ENCODE data around the gene PCBP1.
"Not testable (repeated sequence)": the region's sequence is repeated elsewhere in the genome, so short reads cannot be mapped to it uniquely, and the experiment has no call there.

PCBP1 gene

GRCh38 chr2:70081221-70081620, 6.1 kb upstream of the PCBP1 start:
- no peak for DNase-seq (ENCODE audit: low spot score)

DNA sequence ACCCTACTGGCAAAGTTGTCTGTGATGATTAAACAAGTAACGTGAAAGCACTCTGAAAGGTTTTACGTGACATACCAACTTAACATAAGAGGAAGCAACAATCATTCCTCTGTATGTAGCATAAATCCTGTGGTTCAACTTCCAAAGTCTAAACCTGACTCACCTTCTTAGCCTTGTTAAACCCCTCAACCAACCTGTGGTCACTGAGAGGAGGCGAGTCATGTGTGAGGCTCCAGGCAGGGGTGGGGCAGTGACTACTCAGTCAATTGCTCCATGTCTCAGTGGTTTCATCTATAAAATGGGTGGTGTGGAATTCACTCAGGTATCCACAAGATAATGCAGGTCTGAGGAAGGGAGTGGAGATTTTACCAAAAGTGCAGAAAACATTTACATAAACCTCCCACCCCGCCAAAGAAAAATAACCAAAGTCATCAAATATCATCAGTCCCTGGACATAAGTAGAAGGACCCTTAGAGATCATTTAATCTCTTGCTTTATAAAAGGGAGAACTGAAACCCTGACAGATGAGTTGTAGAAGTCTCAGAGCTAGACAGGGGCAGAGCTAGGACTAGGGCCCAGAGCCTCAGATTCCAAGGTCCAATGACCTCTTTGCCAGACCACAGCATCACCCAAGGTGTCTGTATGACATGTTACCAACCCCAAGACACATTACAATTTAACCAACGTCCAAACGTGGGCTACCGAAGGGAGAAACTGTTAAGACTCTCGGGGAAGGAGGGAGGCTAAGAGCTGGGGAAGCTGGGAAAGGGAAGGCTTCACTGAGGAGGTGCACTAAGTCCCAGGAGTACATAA, 3.7 kb upstream of the PCBP1 start:
- no peak for DNase-seq (ENCODE audit: low spot score)

DNA sequence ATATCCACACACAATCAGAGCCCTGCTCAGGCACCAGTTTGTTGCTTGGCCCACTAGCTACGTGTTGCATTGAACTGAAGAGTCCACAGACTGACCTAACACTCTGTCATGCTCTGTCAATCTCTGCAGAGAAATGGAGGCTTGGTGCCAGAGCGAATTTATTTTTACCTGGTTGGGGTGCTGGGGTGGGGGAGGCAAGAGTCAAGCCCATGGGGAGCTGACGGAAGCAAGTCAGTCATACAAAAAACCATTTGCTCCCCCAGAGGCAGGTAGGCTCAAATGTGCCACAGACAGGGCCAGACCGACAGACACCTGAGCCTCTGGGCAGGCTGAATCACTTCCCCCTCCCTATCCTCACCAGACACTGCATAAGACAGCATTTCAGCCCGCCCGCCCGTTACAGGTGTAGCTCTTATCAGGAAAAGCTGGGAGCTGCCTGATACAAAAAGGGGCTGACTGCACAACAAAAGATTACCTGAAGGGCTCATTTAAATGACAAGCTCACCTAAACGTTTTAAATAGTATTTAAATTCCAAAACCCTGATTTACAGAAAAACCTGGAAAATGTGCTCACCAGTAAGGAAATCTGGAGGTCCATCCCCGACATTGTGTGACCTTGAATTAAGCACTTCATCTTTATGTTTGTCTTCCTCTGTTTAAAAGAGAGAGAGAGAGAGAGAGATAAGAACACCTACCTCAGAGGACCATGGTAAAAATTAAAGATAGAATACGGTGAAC, 2.1 kb upstream of the PCBP1 start:
- peak; percentile 35 for DNase-seq (ENCODE audit: low spot score)

DNA sequence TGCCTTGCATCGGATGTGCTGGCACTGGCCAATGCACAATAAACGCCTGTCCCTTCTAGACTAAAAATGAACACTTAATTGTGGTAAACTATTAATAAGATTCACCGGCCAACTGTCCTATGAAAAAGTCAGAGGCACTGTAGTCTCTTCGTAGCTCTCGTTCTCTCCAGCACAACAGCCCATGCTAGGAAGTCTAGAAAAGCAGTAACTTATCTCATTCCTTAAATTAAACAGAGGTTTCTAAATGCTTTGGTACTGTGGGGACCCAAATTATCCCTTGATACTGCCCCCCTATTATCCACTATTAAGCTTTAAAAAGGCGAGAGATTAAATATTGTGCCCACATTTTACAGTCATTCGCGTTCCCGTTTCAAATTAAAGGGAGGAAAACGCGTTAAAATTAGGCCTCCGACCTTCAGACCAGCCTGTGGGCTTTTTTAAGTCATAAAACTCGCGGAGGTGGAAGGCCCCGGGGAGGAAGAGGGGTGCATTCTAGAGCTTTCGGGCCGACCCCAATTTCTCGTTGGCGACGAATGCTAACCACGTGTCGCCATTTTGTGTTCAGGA, 1.5 kb upstream of the PCBP1 start:
- peak; percentile 11 for DNase-seq (ENCODE audit: low spot score)

DNA sequence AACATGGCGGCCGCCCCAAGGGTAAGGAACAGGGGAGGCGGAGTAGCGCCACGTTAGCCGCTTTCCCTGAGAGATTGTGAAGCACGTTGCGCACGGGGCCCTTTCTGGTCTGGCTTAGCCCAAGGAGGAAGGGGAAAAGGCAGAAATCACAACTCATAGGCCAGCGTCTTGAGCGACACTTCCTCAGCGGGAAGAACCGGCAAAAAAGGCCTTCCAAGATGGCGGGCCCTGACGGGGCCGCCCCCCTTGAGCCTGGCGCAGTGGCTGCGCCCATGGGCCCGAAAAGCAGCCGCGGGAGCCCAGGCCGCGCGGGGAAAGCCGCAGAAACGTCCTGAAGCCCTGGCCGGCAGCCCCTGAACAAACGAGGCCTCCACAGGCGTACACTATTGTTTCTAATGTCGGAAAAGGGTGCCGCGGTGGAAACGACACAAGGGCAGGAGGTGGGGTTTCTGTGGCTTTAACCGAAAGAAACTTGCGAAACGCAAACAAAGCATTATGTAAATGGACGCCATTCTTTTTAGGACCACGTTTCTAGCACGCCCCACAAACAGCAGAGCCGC, 919 bp upstream of the PCBP1 start:
- peak; percentile 79 for DNase-seq (ENCODE audit: low spot score)

DNA sequence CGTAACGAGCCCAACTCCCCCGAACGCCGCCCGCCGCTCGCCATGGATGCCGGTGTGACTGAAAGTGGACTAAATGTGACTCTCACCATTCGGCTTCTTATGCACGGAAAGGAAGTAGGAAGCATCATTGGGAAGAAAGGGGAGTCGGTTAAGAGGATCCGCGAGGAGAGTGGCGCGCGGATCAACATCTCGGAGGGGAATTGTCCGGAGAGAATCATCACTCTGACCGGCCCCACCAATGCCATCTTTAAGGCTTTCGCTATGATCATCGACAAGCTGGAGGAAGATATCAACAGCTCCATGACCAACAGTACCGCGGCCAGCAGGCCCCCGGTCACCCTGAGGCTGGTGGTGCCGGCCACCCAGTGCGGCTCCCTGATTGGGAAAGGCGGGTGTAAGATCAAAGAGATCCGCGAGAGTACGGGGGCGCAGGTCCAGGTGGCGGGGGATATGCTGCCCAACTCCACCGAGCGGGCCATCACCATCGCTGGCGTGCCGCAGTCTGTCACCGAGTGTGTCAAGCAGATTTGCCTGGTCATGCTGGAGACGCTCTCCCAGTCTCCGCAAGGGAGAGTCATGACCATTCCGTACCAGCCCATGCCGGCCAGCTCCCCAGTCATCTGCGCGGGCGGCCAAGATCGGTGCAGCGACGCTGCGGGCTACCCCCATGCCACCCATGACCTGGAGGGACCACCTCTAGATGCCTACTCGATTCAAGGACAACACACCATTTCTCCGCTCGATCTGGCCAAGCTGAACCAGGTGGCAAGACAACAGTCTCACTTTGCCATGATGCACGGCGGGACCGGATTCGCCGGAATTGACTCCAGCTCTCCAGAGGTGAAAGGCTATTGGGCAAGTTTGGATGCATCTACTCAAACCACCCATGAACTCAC, 673 bp downstream of the PCBP1 start:
- peak; percentile 74 for DNase-seq (ENCODE audit: low spot score)

DNA sequence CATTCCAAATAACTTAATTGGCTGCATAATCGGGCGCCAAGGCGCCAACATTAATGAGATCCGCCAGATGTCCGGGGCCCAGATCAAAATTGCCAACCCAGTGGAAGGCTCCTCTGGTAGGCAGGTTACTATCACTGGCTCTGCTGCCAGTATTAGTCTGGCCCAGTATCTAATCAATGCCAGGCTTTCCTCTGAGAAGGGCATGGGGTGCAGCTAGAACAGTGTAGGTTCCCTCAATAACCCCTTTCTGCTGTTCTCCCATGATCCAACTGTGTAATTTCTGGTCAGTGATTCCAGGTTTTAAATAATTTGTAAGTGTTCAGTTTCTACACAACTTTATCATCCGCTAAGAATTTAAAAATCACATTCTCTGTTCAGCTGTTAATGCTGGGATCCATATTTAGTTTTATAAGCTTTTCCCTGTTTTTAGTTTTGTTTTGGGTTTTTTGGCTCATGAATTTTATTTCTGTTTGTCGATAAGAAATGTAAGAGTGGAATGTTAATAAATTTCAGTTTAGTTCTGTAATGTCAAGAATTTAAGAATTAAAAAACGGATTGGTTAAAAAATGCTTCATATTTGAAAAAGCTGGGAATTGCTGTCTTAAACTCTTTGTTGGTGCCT, 1.4 kb downstream of the PCBP1 start:
- DNase-seq (ENCODE audit: low spot score): no peak

DNA sequence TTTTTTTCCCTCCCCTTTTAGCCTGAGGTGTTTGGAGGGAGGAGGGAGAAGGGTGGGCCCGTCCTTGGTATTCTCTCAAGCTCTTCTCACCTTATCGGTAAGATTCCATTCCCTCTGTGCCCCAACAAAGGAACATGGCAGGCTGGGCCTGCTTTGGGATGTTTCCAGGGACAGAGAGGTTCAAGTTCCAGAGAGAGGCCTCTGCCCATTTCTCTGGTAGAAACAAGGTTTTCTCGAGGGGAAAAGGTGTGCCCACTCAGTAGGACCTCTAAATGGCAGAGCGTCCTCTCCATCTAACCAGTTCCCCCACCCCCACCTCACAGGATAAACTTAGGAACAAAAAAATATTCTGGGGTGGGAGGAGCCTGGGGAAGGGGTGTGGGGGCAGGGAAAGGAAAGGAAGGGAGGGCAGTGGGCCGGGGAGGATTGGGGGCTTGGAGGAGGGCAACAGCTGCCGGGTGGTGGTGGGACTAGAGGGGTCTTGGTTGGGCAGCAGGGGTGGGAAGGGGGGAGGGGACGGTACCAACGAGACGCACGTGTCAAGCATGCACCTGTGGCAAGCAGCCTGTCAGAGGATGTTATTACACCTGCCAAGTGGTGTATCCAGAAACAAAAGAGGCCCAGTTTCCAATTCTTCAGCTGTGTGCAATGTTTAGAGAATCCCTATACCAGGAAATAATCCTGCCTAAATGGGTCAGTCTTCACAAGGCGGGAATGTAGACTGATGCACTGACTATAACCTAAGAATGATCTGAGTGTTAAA, 2.1 kb downstream of the PCBP1 start:
- no peak for DNase-seq (ENCODE audit: low spot score)

DNA sequence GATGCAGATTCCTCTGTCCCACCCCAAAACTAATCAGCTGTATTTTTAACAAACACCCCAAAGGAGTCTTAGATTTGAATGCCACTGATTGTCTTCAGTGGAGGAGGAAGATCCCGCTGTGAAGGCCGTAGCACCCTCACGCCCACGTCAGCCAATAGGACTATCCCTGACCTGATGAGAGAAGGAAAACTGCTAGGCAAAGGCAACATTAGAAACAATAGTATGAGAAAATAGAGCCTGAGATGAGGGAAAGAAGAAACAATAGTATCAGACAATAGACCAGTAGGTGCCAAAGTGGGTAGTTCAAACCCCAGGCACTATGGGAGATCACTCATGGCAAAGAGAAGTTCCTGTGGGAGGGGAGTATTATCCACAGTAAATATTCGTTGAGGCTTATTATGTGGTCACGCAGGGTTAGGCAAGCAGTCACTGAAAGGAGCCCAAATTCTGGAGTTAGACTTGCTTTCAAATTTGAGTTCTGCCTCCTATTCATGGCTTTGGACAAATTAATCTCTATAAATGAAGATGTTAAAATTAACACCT, 2.8 kb downstream of the PCBP1 start:
- no peak for DNase-seq (ENCODE audit: low spot score)

- DNase-seq (ENCODE audit: low spot score): no peak
These were observed 3.5 kb downstream of the PCBP1 start for GRCh38 chr2:70090706-70091334.

DNA sequence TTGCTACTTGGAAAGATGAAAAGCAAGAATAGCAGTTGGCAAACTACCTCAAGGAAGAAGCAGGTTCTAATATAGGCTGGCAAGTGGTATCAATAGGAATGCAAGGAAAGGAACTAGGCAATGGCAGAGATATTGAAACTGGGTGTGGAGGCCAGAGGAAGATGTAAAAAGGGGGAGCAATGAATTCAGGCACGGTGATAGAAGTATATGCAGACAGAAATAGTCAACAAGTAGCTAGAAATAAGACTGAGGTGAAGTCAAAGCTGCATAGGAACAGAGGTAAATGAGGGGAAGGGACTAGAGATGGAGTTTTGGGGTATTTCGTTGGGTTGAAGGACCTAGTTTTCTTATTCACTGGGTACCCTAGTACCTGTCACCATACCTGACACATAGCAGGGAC, 4.1 kb downstream of the PCBP1 start:
- no peak for DNase-seq (ENCODE audit: low spot score)

GRCh38 chr2:70091816-70092215, 4.5 kb downstream of the PCBP1 start:
- DNase-seq (ENCODE audit: low spot score): no peak

- not testable (repeated sequence) for DNase-seq (ENCODE audit: low spot score)
These were observed 5.4 kb downstream of the PCBP1 start for GRCh38 chr2:70092576-70093243.

GRCh38 chr2:70094171-70094977, 7.1 kb downstream of the PCBP1 start:
- DNase-seq (ENCODE audit: low spot score): no peak

DNA sequence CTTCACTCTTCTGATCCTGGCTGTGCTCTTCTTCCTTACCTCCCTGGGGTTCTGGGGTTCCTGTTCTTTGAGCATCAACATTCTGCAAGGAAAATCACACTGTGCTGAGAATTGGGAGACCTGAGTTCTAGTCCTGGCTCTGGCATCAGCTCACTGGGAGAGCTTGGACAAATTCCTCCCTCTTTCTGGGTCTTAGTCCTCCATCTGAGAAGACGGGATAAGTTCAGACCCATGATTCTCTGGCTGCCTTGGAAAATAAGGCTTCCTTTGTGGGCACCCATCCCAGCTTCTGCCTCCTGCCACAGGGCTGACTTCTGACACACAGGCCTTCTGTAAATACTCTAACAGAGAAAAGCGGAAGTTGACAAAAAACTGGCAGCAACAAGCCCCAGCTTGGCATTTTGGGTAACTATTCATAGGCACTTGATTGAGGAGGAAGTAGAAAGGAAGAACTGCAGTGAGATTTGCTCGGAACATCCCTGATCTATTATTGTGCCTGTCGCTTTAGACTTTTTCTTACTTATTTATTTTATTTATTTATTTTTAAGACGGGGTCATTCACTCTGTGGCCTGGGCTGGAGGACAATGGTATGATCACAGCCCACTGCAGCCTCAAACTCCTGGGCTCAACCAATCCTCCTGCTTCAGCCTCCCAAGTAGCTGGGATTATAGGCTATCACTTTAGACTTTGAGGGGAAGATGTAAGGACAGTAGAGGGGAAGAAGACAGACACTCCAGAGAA, 7.9 kb downstream of the PCBP1 start:
- DNase-seq (ENCODE audit: low spot score): peak; percentile 91

DNA sequence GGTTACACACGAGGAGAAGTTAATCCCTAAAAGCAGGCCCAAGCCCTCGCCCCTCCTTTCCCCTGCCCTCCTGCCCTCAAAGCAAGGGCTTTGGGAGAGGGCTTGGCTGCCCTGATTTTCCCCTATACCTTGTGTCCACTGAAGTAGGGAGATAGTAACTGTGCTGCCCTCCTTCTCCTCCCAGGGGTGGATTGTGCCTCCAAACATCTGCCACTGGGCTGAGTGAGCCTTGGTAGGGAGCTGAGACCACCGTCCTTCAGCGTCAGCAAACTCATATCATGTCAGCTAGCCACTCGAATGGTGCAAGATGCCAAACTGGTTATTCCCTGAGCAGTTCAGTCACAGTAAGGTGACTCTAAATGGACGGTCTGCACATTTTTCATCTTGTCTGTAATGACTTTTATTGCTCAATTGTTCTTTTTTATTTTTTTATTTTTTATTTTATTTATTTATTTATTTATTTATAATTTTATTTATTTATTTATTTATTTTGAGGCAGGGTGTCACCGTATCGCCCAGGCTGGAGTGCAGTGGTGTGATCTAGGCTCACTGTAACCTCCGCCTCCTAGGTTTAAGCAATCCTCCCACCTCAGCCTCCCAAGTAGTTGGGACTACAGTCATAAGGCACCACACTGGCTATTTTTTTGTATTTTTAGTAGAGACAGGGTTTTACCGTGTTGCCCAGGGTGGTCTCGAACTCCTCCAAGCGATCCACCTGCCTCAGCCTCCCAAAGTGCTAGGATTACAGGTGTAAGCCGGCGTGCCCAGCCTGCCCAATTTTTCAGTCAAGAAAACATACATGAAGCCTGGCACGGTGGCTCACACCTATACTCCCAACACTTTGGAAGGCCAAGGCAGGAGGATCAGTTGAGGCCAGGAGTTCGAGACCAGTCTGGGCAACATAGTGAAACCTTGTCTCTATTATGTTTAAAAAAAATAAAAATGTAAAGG, 8.7 kb downstream of the PCBP1 start:
- DNase-seq (ENCODE audit: low spot score): no peak
